Activated CD8-positive, alpha-beta T cell treated with anti-CD3 and anti-CD28 coated beads for 36 hours (primary cell): ENCODE data around the gene IKBIP. TPM values are rescaled to one million over a fixed set of nuclear protein-coding genes. Genes with fewer than 3 reads are reported as not detected.
"Not testable (repeated sequence)": the region's sequence is repeated elsewhere in the genome, so short reads cannot be mapped to it uniquely, and the experiment has no call there.

Source experiments
- ATAC-seq: fragments of 200-7000 bp; cut with Tn5 transposase; one replicate; pipeline ENCODE4 v1.10.0; 2021; ENCODE audit warnings: mild to moderate bottlenecking, moderate library complexity
- CTCF ChIA-PET: fragments of 350-600 bp; sonication (Branson Sonifier 250); formaldehyde crosslinking; loops from one replicate; lab custom pipeline; 2021; ENCODE audit warnings: antibody characterized with exemption; lab: Charles Lee
- POLR2A ChIA-PET: fragments of 350-600 bp; sonication (Branson Sonifier 250); formaldehyde crosslinking; loops from one replicate; lab custom pipeline; 2021; ENCODE audit warnings: antibody characterized with exemption; lab: Charles Lee
- DNase-seq: peaks from one replicate; pipeline ENCODE4 v3.0.0-alpha.2; 2020
- H3K27ac Mint-ChIP-seq: one replicate; pipeline ENCODE4 v1.8.0; 2021; ENCODE audit warnings: mild to moderate bottlenecking, mixed read lengths
- H3K27me3 Mint-ChIP-seq: one replicate; pipeline ENCODE4 v1.8.0; 2021; ENCODE audit warnings: mixed read lengths
- H3K36me3 Mint-ChIP-seq: one replicate; pipeline ENCODE4 v1.8.0; 2021; ENCODE audit warnings: low read depth, mixed read lengths
- H3K4me1 Mint-ChIP-seq: one replicate; pipeline ENCODE4 v1.8.0; 2021; ENCODE audit warnings: low read depth, mixed read lengths
- H3K4me3 Mint-ChIP-seq: one replicate; pipeline ENCODE4 v1.8.0; 2021; ENCODE audit warnings: mild to moderate bottlenecking, moderate library complexity, mixed read lengths
- H3K9me3 Mint-ChIP-seq: one replicate; pipeline ENCODE4 v1.8.0; 2021; ENCODE audit warnings: mixed read lengths
- intact Hi-C: fragments of 100-400 bp; cut with micrococcal nuclease; formaldehyde crosslinking; loops from one replicate; pipeline ENCODE4 v1.10.0; 2022
- total RNA-seq, 2 experiments: library from RNA; stranded (reverse); gene quantifications; one replicate each; pipeline ENCODE4 v1.2.3, GENCODE V29; 2021
- TF ChIP-seq, protein P1 (sequence below): fragments of 200-600 bp; IDR thresholded peaks from one replicate; pipeline ENCODE4 v1.8.0; 2022; ENCODE audit warnings: antibody characterized with exemption, mild to moderate bottlenecking

IKBIP gene
- total RNA-seq, 2 experiments from 2014 or later, result 34.9 to 35.4 TPM

DNA sequence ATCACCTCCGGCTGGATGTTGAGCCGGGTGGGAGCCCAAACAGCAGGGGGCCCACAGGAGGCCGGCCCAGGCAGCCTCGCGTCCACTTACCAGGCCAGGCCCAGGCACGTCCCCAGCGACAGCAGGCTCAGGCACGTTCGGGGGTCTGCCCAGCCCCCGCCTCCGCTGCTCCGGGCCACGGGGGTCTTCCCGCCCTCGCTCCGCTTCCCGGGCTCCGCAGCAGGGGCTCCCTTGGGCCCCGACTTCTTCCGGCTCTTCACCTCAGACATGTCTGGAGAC lies 216 bp downstream of the IKBIP start:
- H3K9me3 Mint-ChIP-seq, result no peaks in the 10 kb centered on the region
- ATAC-seq, result peak; percentile 21
- intact Hi-C loops, result loop anchor here (2.0 kb wide), 1 partner anchor 50 kb away; no protein-coding TSS in a partner anchor
- H3K4me3 Mint-ChIP-seq, result peak overlapping the region; percentile 98
- peaks cover 15% of the 10 kb centered on the region for H3K4me1 Mint-ChIP-seq
- TF ChIP-seq, protein P1, sequence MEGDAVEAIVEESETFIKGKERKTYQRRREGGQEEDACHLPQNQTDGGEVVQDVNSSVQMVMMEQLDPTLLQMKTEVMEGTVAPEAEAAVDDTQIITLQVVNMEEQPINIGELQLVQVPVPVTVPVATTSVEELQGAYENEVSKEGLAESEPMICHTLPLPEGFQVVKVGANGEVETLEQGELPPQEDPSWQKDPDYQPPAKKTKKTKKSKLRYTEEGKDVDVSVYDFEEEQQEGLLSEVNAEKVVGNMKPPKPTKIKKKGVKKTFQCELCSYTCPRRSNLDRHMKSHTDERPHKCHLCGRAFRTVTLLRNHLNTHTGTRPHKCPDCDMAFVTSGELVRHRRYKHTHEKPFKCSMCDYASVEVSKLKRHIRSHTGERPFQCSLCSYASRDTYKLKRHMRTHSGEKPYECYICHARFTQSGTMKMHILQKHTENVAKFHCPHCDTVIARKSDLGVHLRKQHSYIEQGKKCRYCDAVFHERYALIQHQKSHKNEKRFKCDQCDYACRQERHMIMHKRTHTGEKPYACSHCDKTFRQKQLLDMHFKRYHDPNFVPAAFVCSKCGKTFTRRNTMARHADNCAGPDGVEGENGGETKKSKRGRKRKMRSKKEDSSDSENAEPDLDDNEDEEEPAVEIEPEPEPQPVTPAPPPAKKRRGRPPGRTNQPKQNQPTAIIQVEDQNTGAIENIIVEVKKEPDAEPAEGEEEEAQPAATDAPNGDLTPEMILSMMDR, result no peak
- ChIA-PET CTCF (interaction anchor here (0.7 to 3.2 kb wide), 4 partner anchors 10 to 130 kb away, joined by 3 to 11 read pairs (median 4); no protein-coding TSS in a partner anchor), POLR2A (interaction anchor here (0.6 to 2.1 kb wide), 10 partner anchors 10 to 129 kb away, joined by 3 to 26 read pairs (median 5); partner anchors contain the start of genes SLC25A3 and TMPO)
- peak overlapping the region; percentile 96 for H3K27ac Mint-ChIP-seq
- no peaks in the 10 kb centered on the region for H3K27me3 Mint-ChIP-seq
- DNase-seq, result no peak
- H3K36me3 Mint-ChIP-seq, result peaks cover 14% of the 10 kb centered on the region

DNA sequence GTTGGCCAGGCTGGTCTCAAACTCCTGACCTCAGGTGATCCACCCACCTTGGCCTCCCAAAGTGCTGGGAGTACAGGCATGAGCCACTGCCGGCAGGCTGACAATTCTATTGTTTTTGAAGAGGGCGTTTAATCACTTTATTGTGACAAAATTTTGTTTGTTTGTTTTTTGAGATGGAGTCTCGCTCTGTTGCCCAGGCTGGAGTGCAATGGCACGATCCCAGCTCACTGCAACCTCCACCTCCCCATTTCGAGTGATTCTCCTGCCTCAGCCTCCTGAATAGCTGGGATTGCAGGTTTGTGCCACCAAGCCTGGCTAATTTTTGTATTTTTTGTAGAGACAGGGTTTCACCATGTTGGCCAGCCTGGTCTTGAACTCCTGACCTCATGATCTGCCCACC lies 1.8 kb downstream of the IKBIP start:
- H3K36me3 Mint-ChIP-seq, result peaks cover 19% of the 10 kb centered on the region
- H3K9me3 Mint-ChIP-seq, POLR2A ChIA-PET, ATAC-seq, H3K27me3 Mint-ChIP-seq, intact Hi-C loops, DNase-seq, H3K27ac Mint-ChIP-seq: not testable (repeated sequence)
- peak overlapping the region; percentile 98 for H3K4me3 Mint-ChIP-seq
- H3K4me1 Mint-ChIP-seq, result peaks cover 19% of the 10 kb centered on the region
- CTCF ChIA-PET, result interaction anchor here (1.5 to 3.2 kb wide), 2 partner anchors 76 to 110 kb away, joined by 4 to 11 read pairs; no protein-coding TSS in a partner anchor

DNA sequence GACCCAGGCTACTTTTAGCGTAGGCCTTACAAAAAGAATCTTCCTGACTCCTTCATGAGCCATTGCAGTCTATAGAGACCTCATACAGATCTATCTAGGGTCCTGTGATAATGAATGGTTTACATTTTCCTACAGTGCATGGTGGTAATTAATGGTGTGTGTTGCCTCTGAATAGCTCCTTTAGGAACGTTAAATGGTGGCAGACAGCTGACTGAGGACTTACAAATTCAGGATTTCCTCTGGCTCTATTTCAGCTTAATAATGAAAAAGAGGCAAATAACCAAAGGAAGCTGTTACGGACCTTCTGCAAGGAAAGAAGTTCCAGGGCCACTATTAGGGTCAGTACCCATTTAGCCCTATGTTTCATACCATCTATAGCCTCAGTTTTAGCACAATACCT lies 5.1 kb downstream of the IKBIP start:
- H3K27me3 Mint-ChIP-seq, result no peaks in the 10 kb centered on the region
- TF ChIP-seq, protein P1, result no peak
- ATAC-seq, result no peak
- POLR2A ChIA-PET, result interaction anchor here (0.6 to 2.6 kb wide), 2 partner anchors 45 to 70 kb away, joined by 3 to 9 read pairs; partner anchors contain the start of gene SLC25A3
- CTCF ChIA-PET, result interaction anchor here (0.9 to 2.3 kb wide), 2 partner anchors 73 to 94 kb away, joined by 4 to 12 read pairs; no protein-coding TSS in a partner anchor
- H3K9me3 Mint-ChIP-seq, result no peaks in the 10 kb centered on the region
- H3K4me3 Mint-ChIP-seq, result no peak overlapping the region
- H3K27ac Mint-ChIP-seq, result no peak overlapping the region
- intact Hi-C loops, result no loop called here
- peaks cover 22% of the 10 kb centered on the region for H3K36me3 Mint-ChIP-seq
- peaks cover 23% of the 10 kb centered on the region for H3K4me1 Mint-ChIP-seq
- no peak for DNase-seq

DNA sequence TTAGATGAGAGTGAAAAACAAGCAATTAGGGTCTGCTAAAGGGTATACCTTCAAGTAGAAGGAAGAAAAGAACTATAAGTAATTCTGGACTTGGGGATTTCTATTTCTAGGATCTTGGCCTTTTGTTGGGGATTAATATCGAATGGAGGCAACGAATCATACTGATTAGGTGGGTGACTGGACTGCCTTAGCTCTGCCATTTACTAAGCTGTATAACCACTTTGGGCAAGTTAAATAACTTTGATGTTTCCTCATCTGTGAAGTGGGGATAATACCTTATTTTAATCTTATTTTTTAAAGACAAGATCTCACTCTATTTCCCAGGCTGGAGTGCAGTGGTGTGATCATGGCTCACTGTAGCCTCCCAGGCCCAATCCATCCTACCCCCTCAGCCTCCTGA lies 6.6 kb downstream of the IKBIP start:
- POLR2A ChIA-PET, result interaction anchor here (0.7 to 1.6 kb wide), 2 partner anchors 21 to 44 kb away, joined by 3 to 4 read pairs; partner anchors contain the start of gene SLC25A3
- peak; percentile 27 for ATAC-seq

DNA sequence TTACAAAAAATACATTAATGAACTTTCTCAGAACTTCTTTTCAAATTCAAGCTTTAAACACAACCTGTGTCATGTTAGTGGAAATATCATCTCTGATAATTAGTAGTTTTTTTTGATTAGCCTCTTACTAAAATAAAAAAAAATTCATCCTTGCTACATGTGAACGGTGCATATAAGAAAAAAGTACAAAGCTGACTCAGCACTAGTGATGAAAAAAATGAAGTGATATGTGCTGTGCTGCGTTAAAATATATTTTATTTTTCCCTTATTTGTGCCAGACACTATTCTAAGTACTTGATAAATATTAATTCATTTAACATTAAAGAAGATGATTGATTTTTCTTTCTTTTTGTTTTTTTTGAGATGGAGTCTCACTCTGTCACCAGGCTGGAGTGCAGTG lies 7.5 kb downstream of the IKBIP start:
- ChIA-PET POLR2A (interaction anchor here (1.6 kb wide), 1 partner anchor 44 kb away, joined by 4 read pairs; the partner anchor contains the start of gene SLC25A3), CTCF (interaction anchor here (3.4 kb wide), 1 partner anchor 70 kb away, joined by 15 read pairs; no protein-coding TSS in a partner anchor)
- Mint-ChIP-seq H3K36me3 (peaks cover 27% of the 10 kb centered on the region), H3K4me3 (no peak overlapping the region), H3K4me1 (peaks cover 19% of the 10 kb centered on the region), H3K27me3 (no peaks in the 10 kb centered on the region), H3K9me3 (no peaks in the 10 kb centered on the region), H3K27ac (no peak overlapping the region)
- DNase-seq, result no peak
- intact Hi-C loops, result no loop called here
- no peak for ATAC-seq
- TF ChIP-seq, protein P1, result no peak

More for the DNA sequence above, 6.6 kb downstream of the IKBIP start:
- Mint-ChIP-seq H3K4me3 (no peak overlapping the region), H3K9me3 (no peaks in the 10 kb centered on the region), H3K27ac (no peak overlapping the region), H3K4me1 (peaks cover 21% of the 10 kb centered on the region), H3K27me3 (no peaks in the 10 kb centered on the region), H3K36me3 (peaks cover 25% of the 10 kb centered on the region)
- TF ChIP-seq, protein P1, result no peak
- no peak for DNase-seq
- CTCF ChIA-PET, result interaction anchor here (0.7 to 3.4 kb wide), 3 partner anchors 14 to 106 kb away, joined by 3 to 15 read pairs (median 3); no protein-coding TSS in a partner anchor
- intact Hi-C loops, result no loop called here
